Fibroblast of gingiva (primary cell): ENCODE measurements around the gene SART3.
"Not testable (repeated sequence)": the region's sequence is repeated elsewhere in the genome, so short reads cannot be mapped to it uniquely, and the experiment has no call there.

Source experiments
- DNase-seq: peaks from one replicate; pipeline ENCODE4 v3.0.0-alpha.2; 2011; ENCODE audit warnings: low read depth

The SART3 gene

DNA sequence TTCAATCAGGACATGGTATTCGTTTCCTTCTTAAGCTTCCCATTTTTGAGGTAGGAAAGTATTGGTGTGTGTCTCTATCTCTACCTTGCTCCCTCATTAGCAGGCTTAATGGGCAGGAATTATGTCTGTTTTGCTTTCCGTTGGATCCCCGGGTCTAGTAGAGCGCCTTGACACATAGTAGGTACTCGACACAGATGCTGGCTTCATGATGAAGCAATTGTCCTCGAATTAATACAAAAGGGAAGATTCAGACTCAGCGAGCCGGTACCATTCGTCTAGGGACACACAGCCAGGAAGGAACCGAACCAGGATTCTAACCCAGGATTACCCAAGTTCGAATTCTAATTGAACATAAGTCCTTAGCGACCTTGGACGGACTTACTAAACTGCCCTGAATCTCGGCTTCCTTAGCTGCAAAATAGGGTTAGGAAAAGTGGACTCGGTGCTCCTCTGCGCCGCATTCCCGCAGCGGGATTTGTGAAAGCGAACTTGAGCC is 927 bp upstream of the SART3 start:
- DNase-seq = no peak

DNA sequence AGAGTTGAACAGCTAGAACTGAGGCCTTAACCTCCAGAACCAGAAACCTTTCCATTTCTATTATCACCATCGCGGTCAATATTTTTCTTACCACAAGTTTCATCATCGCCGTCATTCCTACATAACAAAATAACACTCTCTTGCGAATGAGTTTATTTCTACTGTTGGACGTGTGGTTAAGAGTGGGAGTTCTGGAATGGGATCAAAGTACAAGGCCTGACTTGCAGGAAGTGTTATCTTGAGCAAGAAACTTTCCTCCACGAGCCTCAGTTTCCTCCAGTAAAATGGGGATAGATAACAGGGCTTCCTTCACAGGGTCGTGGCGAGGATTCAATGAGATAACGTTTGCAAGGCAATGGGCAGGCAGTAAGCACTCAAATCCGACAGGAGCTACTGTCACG is 652 bp downstream of the SART3 start:
- DNase-seq = peak; percentile 45

DNA sequence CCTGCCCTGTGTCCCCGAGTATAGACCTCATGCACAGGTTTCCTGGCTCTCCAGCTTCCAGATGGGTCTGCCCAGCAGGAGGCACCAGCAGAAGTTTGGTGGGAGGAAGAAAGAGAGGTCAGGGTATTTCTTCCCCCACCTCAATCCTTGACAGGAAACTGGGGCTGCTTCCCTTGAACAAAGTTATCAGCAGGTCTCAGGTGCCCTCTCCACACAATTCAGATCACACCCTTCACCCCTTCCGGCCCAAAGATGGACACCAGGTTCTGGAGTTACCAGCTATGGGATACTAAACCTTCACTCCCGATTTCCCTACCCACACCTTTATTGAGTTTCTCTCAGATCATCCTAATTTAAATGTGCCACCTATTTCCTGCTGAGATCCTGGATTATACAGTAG is 1.2 kb downstream of the SART3 start:
- no peak for DNase-seq

DNA sequence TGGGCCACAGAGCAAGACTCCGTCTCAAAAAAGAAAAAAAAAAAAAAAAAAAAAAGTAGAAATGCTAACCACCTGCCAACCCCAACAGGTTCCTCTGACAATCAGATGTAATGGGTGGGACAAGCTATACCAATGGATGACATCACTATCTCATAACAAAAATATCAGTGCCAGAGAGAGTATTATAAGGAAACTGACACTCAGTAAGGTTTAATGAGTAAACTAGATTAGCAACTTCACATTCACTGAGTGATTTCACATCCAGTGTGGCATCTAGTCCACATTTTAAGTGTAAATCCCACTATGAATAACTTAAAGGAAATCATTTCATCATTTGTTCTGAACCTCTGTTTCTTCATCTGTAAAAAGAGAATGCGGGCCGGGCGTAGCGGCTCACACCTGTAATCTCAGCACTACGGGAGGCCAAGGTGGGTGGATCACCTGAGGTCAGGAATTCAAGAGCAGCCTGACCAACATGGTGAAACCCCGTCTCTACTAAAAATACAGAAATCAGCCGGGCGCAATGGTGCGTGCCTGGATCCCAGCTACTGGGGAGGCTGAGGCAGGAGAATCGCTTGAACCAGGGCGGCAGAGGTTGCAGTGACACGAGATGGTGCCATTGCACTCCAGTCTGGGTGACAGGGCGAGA is 1.8 kb downstream of the SART3 start:
- no peak for DNase-seq

DNA sequence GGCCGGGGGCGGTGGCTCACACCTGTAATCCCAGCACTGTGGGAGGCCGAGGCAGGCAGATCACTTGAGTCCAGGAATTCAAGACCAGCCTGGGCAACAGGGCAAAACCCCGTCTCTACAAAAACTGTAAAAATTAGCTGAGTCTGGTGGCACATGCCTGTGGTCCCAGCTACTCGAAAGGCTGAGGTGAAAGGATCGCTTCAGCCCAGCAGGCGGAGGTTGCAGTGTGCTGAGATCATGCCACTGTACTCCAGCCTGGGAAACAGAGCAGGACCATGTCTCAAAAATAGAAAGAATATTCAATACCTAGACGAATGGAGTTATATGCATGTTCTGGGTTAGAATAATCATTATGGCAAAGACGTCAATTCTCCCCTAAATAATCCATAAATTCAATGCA is 5.6 kb downstream of the SART3 start:
- DNase-seq = not testable (repeated sequence)

GRCh38 chr12:108553799-108554198 is 7.2 kb downstream of the SART3 start:
- no peak for DNase-seq

DNA sequence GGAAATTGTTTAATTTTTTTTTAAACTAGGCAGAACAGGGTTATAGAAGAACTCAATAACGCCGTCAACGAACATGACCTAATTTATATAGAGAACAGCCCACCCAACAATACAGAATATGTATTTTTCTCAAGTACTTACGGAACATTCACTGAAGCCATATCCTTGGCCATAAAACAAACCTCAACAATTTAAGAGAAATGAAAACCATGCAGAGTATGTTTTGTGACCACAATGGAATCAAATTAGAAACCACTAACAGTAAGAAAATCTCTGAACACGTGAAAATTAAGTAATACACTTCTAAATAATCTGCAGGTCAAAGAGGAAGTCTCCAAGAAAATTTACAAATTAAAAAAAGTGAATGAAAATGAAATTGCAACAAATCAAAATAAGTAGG is 9.4 kb downstream of the SART3 start:
- peak; percentile 74 for DNase-seq

GRCh38 chr12:108548954-108549521 is 11.9 kb downstream of the SART3 start:
- no peak for DNase-seq

- DNase-seq = no peak
Observed at GRCh38 chr12:108547686-108548085, 13.3 kb downstream of the SART3 start.

DNA sequence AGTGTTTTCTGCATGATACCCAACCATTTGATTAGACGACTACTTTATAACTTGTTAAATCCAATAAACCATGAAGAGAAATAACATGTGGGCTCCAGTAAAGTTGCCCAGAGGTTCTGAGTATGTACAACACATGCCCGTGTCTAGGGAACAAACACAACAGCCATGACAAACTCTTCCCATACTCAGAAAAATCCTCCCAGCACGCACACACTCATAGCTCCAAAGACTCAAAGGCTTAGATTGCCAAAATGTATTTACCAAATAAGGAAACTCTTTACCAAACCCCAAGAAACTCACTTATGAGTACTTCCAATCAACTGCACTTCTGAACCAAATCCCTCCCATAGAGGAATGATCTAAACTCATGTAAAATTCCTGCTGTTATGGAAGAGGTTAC is 17.3 kb downstream of the SART3 start:
- DNase-seq = no peak

DNA sequence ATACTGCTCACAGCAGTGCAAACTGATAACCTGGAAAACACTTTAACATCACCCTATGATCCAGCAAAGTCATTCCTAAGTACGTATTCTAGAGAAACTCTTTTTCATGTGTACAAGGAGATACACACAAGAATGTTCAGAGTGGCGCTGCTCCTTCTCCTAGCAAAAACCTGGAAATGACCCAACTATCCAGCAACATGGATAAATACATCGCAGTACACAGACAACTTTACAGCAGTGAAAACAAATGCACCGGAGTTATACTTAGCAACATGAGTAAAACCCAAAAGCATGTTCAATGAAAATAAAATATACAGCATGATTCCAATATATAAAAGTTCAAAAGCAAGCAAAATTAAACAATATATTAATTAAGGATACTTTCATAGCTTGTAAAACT is 18.7 kb downstream of the SART3 start:
- no peak for DNase-seq

DNA sequence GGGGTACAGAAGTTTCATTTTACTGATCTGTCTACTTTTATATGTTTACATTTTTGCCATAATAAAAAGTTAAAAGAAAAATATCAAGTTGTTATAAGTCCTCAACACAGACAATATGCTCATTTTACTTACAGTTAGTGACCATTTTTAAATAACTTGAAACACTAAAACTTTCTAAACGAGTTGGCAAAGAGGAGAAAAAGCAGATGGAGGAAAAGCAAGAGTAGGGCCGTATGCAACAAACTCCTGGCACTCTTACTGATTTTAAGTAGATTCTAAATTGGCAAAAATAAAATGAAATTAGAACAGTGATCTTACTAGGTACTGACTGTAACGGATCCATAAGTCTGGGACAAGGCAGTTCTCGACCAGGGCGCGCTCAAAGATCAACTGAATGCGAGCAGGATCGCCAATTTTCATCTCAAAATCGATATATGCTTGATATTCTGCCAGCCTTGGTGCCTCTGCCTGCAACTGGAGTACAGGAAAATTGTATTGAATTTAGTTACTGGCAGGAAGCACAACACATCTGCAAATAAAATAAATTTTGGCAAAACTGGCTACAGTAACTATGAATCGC is 22.3 kb downstream of the SART3 start:
- no peak for DNase-seq

DNA sequence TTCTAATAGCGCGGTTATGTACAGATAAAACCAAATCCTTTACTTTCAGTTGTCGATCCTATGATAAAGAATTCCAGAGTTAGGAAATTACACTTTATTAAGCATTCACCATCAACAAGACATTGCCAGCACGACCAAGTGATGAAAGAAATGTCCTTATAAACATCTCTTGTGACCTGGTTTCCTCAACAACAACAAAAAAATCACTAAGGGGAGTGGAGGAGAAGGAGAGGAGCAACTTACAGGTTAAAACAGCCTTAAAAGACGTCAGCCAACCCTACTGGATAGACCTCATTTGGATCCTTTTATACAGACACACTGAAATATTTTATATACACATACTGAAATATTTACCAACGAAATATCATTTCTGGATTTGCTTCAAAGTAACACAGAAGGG is 22.8 kb downstream of the SART3 start:
- no peak for DNase-seq

DNA sequence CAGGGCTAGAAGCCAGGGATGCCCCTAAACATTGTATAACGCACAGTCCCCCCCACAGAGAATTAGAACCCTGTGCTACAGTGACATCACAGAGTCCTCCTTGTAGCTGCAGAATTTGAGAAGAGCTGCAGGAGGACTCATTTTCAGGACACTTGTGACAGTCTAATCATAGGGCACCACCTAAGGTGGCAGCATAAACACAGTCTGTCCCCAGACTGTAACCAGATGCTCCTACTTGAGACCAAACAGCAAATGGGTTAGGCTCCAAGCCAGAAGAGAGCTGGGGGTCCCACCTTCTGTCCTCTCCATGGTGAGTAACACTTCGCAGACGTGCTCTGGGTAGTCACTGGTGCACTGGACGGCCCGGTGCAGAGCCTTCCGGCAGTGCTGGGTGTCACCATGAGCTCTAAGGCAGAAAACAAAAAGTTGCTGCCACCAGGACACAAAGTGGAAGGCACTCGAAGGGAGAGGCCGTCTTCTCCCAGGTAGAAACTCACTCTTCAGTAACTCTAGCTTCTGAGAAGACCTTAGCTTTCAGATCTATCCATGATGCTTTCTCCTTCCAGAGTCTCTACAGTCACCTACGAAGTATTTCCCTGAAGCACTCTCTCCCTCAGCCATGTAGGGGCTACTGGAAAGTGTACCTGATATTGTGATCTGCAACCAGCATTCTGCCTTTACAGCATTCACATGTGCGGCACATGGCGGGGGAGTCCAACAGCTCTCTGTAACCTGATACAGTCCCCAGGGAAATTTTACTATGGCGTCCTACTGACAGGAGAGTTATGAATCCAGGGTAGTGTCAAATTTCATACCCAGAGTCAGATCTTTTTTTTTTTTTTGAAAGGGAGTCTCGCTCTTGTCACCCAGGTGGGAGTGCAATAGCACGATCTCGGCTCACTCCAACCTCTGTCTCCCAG is 28.8 kb downstream of the SART3 start:
- no peak for DNase-seq

DNA sequence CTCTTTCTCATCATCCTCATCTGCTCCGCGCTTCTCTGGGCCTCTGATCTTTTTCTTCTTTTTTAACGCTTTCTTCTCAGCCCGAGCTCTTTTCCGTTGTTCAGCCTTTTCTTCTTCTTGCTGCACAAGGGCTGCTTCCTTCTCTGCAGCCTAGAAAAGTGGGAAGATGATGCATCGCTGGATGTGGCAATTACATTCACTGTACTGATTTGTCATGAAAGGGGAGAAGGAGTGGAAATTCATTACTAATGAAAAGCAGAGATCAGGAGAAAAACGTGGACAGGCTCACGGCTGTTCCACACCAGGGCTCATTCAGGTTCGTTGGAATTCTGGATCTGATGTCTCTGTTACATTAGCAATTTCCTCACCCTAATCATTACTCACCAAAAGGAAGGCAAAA is 30.8 kb downstream of the SART3 start:
- peak; percentile 21 for DNase-seq

- DNase-seq = no peak
Observed at GRCh38 chr12:108527166-108527496, 33.8 kb downstream of the SART3 start.

DNA sequence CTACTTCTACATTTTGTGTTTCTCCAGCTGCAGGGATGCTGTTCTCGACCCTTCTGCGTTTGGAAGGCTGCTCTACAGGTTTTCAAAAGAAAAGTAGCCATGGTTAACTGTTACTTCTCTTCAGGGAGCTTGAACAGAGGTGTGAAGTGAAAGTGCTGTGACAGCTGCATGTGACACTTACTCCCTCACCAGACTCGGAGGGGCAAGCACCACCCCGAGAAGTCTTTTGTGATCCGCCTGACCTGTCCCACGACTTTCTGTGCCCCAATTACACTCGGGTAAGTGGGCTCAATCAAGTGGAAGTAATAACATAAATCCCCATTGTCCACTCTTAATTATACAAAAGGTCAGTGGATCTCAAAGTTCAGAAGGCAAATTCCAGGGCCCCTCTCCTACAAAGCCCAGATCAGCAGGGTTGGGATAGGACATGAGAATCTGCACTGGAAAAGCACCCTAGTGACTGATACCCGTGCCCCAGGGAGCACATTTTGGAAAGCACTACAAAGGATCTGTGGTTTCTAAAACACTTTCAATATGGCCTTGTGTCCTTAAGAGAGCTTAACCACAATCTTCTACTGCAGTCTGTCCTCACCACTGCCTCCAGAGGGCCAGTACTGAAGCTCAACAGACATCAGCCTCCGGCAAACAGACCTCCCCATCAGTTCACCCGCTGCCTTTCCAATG is 34.3 kb downstream of the SART3 start:
- peak; percentile 44 for DNase-seq

- DNase-seq = no peak
Observed at GRCh38 chr12:108525681-108526080, 35.3 kb downstream of the SART3 start.

DNA sequence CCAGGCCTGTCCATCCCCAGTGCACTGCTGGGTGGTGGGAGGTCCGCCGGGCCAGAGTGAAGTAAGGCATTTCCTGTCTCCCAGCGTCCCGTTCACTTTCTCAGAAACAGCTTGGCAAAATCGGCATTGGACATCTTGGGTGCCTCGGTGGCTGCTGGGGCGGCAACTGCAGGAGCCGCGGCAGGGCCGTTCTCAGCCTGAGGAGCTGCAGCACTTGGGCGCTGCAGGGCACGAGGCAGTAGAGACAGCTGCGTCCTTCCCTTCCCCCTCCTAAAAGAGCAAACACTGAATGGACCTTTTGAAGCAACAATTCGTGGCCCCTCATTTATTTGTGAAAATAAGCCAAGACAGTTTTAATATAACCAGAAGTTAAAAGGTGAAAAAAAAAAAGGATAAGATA is 37.6 kb downstream of the SART3 start:
- DNase-seq = no peak

- no peak for DNase-seq
Observed at GRCh38 chr12:108519558-108519957, 41.4 kb downstream of the SART3 start.

- DNase-seq = no peak
Observed at GRCh38 chr12:108518716-108519496, 42.1 kb downstream of the SART3 start.
